Measurements from ENCODE around the gene DIAPH2.

The DIAPH2 gene

DNA sequence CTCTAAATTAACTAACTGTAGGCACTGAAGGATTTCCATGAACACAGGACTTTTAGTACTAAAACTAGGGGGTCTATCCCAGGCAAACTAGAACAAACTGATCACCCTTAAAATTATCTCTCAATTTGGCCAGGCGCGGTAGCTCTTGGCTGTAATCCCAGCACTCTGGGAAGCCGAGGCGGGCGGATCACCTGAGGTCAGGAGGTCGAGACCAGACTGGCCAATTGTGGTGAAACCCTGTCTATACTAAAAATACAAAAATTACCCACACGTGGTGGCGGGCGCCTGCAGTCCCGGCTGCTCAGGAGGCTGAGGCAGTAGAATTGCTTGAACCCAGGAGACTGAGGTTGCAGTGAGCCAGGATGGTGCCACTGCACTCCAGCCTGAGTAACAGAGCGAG lies 635.7 kb downstream of the DIAPH2 start:
- Histone ChIP-seq H3K4me3 (ENCODE audit: low read depth, low read length) (no peak overlapping the region), H3K27ac (no peak overlapping the region), H3K36me3 (replicated peaks) (no peaks in the 10 kb centered on the region), H3K27me3 (replicated peaks) (no peaks in the 10 kb centered on the region)
- no peak for DNase-seq
- TF ChIP-seq, protein P1, sequence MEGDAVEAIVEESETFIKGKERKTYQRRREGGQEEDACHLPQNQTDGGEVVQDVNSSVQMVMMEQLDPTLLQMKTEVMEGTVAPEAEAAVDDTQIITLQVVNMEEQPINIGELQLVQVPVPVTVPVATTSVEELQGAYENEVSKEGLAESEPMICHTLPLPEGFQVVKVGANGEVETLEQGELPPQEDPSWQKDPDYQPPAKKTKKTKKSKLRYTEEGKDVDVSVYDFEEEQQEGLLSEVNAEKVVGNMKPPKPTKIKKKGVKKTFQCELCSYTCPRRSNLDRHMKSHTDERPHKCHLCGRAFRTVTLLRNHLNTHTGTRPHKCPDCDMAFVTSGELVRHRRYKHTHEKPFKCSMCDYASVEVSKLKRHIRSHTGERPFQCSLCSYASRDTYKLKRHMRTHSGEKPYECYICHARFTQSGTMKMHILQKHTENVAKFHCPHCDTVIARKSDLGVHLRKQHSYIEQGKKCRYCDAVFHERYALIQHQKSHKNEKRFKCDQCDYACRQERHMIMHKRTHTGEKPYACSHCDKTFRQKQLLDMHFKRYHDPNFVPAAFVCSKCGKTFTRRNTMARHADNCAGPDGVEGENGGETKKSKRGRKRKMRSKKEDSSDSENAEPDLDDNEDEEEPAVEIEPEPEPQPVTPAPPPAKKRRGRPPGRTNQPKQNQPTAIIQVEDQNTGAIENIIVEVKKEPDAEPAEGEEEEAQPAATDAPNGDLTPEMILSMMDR (IDR thresholded peaks at IDR 0.05; ENCODE audit: low read depth, low read length, missing control alignments) = no peak
- in situ Hi-C loops (cut with HindIII; ENCODE audit: low pct_ligation_motif_present, low sequenced_read_pairs) = no loop called here

DNA sequence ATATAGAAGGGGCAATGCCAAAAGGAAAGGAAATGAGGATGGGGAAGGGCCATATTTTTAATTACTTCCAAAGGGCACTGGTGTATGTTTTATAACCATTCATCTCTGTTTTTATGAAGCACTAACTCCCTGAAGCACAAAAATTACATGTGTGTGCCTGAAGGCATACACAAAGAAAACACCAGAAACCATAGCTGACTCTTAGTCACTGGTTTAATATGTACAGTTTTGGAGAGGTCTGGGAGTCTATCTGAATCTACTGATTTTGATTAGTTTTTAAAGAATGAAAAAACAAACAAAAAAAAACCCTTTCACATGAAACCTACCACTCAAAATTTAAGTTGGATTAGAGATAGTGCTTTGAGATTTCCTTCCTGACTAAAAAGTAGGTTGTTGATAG lies 637.8 kb downstream of the DIAPH2 start:
- H3K27me3 ChIP-seq (replicated peaks) = no peaks in the 10 kb centered on the region
- no peak overlapping the region for H3K4me3 ChIP-seq (ENCODE audit: low read depth, low read length)
- H3K36me3 ChIP-seq (replicated peaks) = no peaks in the 10 kb centered on the region
- no peak overlapping the region for H3K27ac ChIP-seq
- DNase-seq = no peak
- in situ Hi-C loops (cut with HindIII; ENCODE audit: low pct_ligation_motif_present, low sequenced_read_pairs) = no loop called here
- TF ChIP-seq, protein P1 (IDR thresholded peaks at IDR 0.05; ENCODE audit: low read depth, low read length, missing control alignments) = no peak

DNA sequence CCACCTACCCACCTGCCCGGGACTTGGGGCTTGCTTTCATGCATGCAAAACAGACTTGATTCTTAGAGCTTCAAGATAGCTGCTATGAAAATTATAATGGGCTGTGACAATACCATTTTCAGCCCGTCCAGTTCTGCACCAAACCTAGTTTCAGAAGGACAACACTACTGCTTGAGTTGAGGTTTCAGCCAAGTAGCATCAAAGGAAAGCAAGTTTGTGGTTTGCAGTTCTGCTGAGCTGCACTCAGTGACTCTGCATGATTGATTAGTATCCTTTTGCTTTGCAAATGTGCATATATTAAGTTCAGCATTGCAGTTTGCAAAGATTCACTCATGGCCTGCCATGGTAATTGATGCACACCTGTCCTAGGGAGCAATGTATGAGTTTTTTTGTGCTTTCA lies 641.8 kb downstream of the DIAPH2 start:
- Histone ChIP-seq H3K4me3 (ENCODE audit: low read depth, low read length) (no peak overlapping the region), H3K27me3 (replicated peaks) (no peaks in the 10 kb centered on the region), H3K27ac (no peak overlapping the region), H3K36me3 (replicated peaks) (no peaks in the 10 kb centered on the region)
- in situ Hi-C loops (cut with HindIII; ENCODE audit: low pct_ligation_motif_present, low sequenced_read_pairs) = no loop called here
- no peak for DNase-seq
- TF ChIP-seq, protein P1 (IDR thresholded peaks at IDR 0.05; ENCODE audit: low read depth, low read length, missing control alignments) = no peak

DNA sequence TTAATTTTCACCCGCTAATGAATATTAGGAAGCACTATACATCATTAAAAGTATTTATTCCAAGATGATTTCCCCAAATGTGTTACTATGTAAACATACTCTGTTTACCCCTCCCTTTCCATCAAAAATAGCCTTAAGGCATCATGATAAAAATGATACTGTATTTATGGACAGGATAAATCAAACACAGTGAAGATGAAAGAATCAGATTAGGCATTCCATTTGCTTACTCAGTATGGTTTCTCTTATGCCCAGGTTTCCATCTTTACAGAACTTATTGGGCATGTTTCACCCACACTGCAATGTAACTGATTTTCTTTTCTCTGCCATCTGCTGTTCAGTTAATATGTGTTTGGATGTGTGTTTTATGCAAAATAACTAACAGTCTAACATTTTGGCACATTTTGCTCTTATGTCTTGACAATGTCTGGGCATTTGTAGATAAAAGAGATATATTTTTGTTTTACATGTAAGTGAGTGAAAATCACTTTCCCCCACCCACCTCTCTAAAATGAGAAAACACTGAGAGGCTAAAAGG lies 644.3 kb downstream of the DIAPH2 start:
- in situ Hi-C loops (cut with HindIII; ENCODE audit: low pct_ligation_motif_present, low sequenced_read_pairs) = no loop called here
- Histone ChIP-seq H3K36me3 (replicated peaks) (no peaks in the 10 kb centered on the region), H3K4me3 (ENCODE audit: low read depth, low read length) (no peak overlapping the region), H3K27ac (no peak overlapping the region), H3K27me3 (replicated peaks) (no peaks in the 10 kb centered on the region)
- TF ChIP-seq, protein P1 (IDR thresholded peaks at IDR 0.05; ENCODE audit: low read depth, low read length, missing control alignments) = no peak
- no peak for DNase-seq

DNA sequence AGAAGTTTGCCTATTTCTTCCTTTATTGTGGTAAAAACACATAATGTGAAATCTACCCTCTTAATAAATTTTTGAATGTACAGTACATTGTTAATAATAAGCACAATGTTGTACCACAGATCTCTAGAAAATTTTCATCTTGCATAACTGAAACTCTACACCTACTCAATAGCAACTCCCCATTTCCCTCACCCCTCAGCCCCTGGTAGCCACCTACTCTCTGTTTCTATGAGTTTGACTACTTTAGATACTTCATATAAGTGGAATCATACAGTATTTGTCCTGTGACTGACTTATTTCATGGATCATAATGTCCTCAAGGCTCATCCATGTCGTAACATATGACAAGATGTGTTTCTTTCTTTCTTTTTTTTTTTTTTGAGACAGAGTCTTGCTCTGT lies 645.5 kb downstream of the DIAPH2 start:
- Histone ChIP-seq H3K36me3 (replicated peaks) (no peaks in the 10 kb centered on the region), H3K27me3 (replicated peaks) (no peaks in the 10 kb centered on the region), H3K27ac (no peak overlapping the region), H3K4me3 (ENCODE audit: low read depth, low read length) (no peak overlapping the region)
- DNase-seq = no peak
- in situ Hi-C loops (cut with HindIII; ENCODE audit: low pct_ligation_motif_present, low sequenced_read_pairs) = no loop called here
- TF ChIP-seq, protein P1 (IDR thresholded peaks at IDR 0.05; ENCODE audit: low read depth, low read length, missing control alignments) = no peak

DNA sequence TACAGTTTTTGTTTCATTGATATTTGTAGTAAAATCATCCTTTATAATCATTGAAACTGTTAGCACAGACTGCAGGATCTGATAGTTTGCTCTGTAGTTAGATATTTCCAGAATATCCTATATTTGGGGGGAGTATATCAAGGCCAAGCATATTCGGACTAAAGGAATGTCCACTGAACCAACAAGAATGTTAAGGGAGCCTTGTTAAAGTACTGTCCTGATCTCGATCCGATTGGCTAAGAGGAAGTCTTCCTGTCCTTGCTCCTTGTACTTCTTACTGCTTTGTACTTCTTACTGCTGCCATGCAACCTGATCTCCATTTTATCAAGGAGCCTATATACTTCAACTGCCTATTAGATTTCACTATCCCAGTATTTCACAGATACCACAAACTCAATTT lies 648.3 kb downstream of the DIAPH2 start:
- TF ChIP-seq, protein P1 (IDR thresholded peaks at IDR 0.05; ENCODE audit: low read depth, low read length, missing control alignments) = no peak
- Histone ChIP-seq H3K27me3 (replicated peaks) (no peaks in the 10 kb centered on the region), H3K27ac (no peak overlapping the region), H3K36me3 (replicated peaks) (no peaks in the 10 kb centered on the region), H3K4me3 (ENCODE audit: low read depth, low read length) (no peak overlapping the region)
- in situ Hi-C loops (cut with HindIII; ENCODE audit: low pct_ligation_motif_present, low sequenced_read_pairs) = no loop called here
- peak; percentile 4 for DNase-seq

Data from brain microvascular endothelial cell (primary cell).